MCF 10A (cell line): ENCODE results near the gene DGKD. TPM values are rescaled to one million over a fixed set of nuclear protein-coding genes. Genes with fewer than 3 reads are reported as not detected.

Experiments
- BruUV-seq: library from RNA; stranded (reverse); fragments of 400-500 nt; replicated peaks from 2 replicates; lab custom pipeline; 2021; lab: Mats Ljungman, UMichigan
- CTCF ChIA-PET: fragments of 300-600 bp; sonication (Branson Sonifier 250); formaldehyde crosslinking; extraction: SDS; loops from one replicate; lab custom pipeline; 2021; ENCODE audit warnings: antibody characterized with exemption, inconsistent platforms; lab: Yijun Ruan, JAX
- POLR2A ChIA-PET: fragments of 300-600, 350-650 bp; sonication (Branson Sonifier 250); formaldehyde crosslinking; extraction: SDS; loops from one replicate; lab custom pipeline; 2020; ENCODE audit warnings: antibody characterized with exemption, inconsistent platforms; lab: Yijun Ruan, JAX
- DNase-seq: peaks from one replicate; pipeline ENCODE4 v3.0.0-alpha.2; 2018; ENCODE audit not compliant: unreplicated experiment
- H3K27ac Mint-ChIP-seq: one replicate; pipeline ENCODE4 v1.8.0; 2022; ENCODE audit warnings: mild to moderate bottlenecking, low read depth, mixed read lengths; ENCODE audit not compliant: unreplicated experiment
- H3K27me3 Mint-ChIP-seq: one replicate; pipeline ENCODE4 v1.8.0; 2022; ENCODE audit warnings: mixed read lengths; ENCODE audit not compliant: insufficient read depth, unreplicated experiment
- H3K36me3 Mint-ChIP-seq: one replicate; pipeline ENCODE4 v1.8.0; 2022; ENCODE audit warnings: mild to moderate bottlenecking, moderate library complexity, mixed read lengths; ENCODE audit not compliant: insufficient read depth, unreplicated experiment
- H3K4me1 Mint-ChIP-seq: one replicate; pipeline ENCODE4 v1.8.0; 2022; ENCODE audit warnings: mixed read lengths; ENCODE audit not compliant: insufficient read depth, unreplicated experiment
- H3K4me3 Mint-ChIP-seq: one replicate; pipeline ENCODE4 v1.8.0; 2022; ENCODE audit warnings: mild to moderate bottlenecking, moderate library complexity, mixed read lengths; ENCODE audit not compliant: unreplicated experiment
- H3K9me3 Mint-ChIP-seq: one replicate; pipeline ENCODE4 v1.8.0; 2022; ENCODE audit warnings: mixed read lengths; ENCODE audit not compliant: unreplicated experiment
- CTCF ChIP-seq: fragments of 200-600 bp; IDR thresholded peaks from one replicate; pipeline ENCODE4 v1.8.0; 2022; ENCODE audit warnings: antibody characterized with exemption, mild to moderate bottlenecking; ENCODE audit not compliant: unreplicated experiment
- intact Hi-C: fragments of 100-400 bp; cut with micrococcal nuclease; formaldehyde crosslinking; loops from 2 replicates; pipeline ENCODE4 v1.14.1; 2022
- total RNA-seq: library from RNA; stranded (reverse); gene quantifications from 2 replicates; pipeline ENCODE4 v1.2.3, GENCODE V29; 2022

Gene DGKD
- total RNA-seq, 1 experiment from 2014 or later = 59.1 TPM

GRCh38 chr2:233498126-233498525 lies 143.8 kb downstream of the DGKD start:
- ChIA-PET POLR2A (interaction anchor here (1.7 kb wide), 1 partner anchor 11 kb away, joined by 4 read pairs; no protein-coding TSS in a partner anchor), CTCF (interaction anchor here (0.5 kb wide), 1 partner anchor 214 kb away, joined by 3 read pairs; no protein-coding TSS in a partner anchor)
- Mint-ChIP-seq H3K9me3 (peaks cover 14% of the 10 kb centered on the region), H3K4me1 (peaks cover 19% of the 10 kb centered on the region), H3K36me3 (peaks cover 60% of the 10 kb centered on the region), H3K4me3 (no peak overlapping the region), H3K27ac (no peak overlapping the region), H3K27me3 (no peaks in the 10 kb centered on the region)
- TF ChIP-seq CTCF = no peak
- DNase-seq = no peak
- BruUV-seq = no TSS peak
- intact Hi-C loops = loop anchor here (10.0 kb wide), 1 partner anchor 57 kb away; no protein-coding TSS in a partner anchor

- POLR2A ChIA-PET = interaction anchor here (1.0 kb wide), 1 partner anchor 34 kb away, joined by 5 read pairs; no protein-coding TSS in a partner anchor
- CTCF ChIA-PET = no interaction called here
- BruUV-seq = no TSS peak
- TF ChIP-seq CTCF = no peak
- DNase-seq = no peak
- H3K27ac Mint-ChIP-seq = no peak overlapping the region
- H3K4me1 Mint-ChIP-seq = peaks cover 14% of the 10 kb centered on the region
- intact Hi-C loops = loop anchor here (10.0 kb wide), 1 partner anchor 55 kb away; no protein-coding TSS in a partner anchor
- peaks cover 28% of the 10 kb centered on the region for H3K9me3 Mint-ChIP-seq
- no peak overlapping the region for H3K4me3 Mint-ChIP-seq
- no peaks in the 10 kb centered on the region for H3K27me3 Mint-ChIP-seq
- H3K36me3 Mint-ChIP-seq = peaks cover 72% of the 10 kb centered on the region
Measured at GRCh38 chr2:233499928-233500327, 145.6 kb downstream of the DGKD start.

GRCh38 chr2:233501198-233502076 lies 147.1 kb downstream of the DGKD start:
- Mint-ChIP-seq H3K4me1 (peaks cover 14% of the 10 kb centered on the region), H3K27me3 (no peaks in the 10 kb centered on the region), H3K27ac (no peak overlapping the region), H3K36me3 (peaks cover 78% of the 10 kb centered on the region), H3K4me3 (no peak overlapping the region), H3K9me3 (peaks cover 31% of the 10 kb centered on the region)
- BruUV-seq = no TSS peak
- ChIA-PET POLR2A (no interaction called here), CTCF (interaction anchor here (0.7 kb wide), 1 partner anchor 144 kb away, joined by 3 read pairs; no protein-coding TSS in a partner anchor)
- TF ChIP-seq CTCF = no peak
- no peak for DNase-seq
- intact Hi-C loops = no loop called here

GRCh38 chr2:233503481-233503880 lies 149.2 kb downstream of the DGKD start:
- no peak overlapping the region for H3K4me3 Mint-ChIP-seq
- DNase-seq = no peak
- no peaks in the 10 kb centered on the region for H3K27me3 Mint-ChIP-seq
- POLR2A ChIA-PET = interaction anchor here (1.8 kb wide), 1 partner anchor 11 kb away, joined by 4 read pairs; no protein-coding TSS in a partner anchor
- CTCF ChIA-PET = no interaction called here
- no peak overlapping the region for H3K27ac Mint-ChIP-seq
- peaks cover 73% of the 10 kb centered on the region for H3K36me3 Mint-ChIP-seq
- H3K4me1 Mint-ChIP-seq = peaks cover 14% of the 10 kb centered on the region
- H3K9me3 Mint-ChIP-seq = peaks cover 31% of the 10 kb centered on the region
- BruUV-seq = no TSS peak
- intact Hi-C loops = no loop called here
- no peak for TF ChIP-seq CTCF
